HL-60/S4 (cell line): ENCODE measurements around the gene TFDP1.
"Not testable (repeated sequence)": the region's sequence is repeated elsewhere in the genome, so short reads cannot be mapped to it uniquely, and the experiment has no call there.

Source experiments
- in situ Hi-C: fragments of 300-500 bp; cut with MboI; formaldehyde crosslinking; loops from 2 replicates; pipeline ENCODE4 v1.14.3; 2022; ENCODE audit warnings: low sequenced_read_pairs

The TFDP1 gene

DNA sequence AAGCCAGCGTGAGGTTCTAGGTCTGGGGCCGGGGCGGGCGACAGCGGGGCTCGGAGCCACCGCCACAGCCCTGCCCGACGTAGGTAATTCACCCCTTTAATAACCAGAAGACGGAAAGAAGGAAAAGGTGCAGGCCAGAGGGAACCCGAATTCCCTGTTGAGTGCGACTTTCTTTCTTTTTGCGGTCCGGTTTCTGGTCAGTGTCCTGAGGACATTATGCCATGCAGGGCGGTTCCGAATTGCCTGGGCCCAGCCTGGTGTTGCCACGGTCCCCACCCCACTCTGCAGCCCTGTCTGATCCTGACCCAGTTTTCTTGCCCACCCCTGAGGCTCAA lies 18.4 kb upstream of the TFDP1 start:
- in situ Hi-C loops: no loop called here

DNA sequence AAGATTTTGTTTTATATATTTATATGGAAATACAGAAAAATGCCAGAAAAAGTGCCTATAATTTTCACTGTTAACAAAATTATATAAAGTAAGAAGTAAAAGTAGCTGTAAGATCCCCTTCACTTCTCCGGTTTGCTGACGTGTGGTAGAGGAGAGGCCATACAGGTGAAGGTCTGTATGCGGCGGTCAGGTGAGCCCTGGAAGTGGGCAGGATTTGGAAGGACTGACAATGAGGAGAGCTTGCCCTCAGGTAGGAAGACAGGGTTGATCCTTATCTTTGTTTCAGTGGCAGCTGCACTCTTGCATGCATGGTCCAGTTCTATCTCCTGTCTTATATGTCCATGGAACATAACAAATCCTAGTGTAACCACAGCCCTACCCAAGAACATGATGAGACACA lies 16.9 kb upstream of the TFDP1 start:
- in situ Hi-C loops: no loop called here

DNA sequence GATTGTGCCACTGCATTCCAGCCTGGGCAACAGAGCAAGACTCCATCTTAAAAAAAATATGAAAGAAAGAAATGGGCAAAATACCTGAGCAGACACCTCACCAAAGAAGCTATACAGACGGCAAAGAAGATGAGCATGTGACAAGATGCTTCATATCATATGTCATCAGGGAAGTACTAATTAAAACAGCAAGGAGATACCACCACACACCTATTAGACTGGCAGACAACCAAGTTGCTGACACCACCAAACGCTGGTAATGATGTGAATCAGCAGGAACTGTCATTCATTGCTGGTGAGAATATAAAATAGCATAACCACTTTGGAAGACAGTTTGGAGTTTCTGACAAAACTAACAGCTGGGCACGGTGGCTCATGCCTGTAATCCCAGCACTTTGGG lies 11.5 kb upstream of the TFDP1 start:
- in situ Hi-C loops: no loop called here

DNA sequence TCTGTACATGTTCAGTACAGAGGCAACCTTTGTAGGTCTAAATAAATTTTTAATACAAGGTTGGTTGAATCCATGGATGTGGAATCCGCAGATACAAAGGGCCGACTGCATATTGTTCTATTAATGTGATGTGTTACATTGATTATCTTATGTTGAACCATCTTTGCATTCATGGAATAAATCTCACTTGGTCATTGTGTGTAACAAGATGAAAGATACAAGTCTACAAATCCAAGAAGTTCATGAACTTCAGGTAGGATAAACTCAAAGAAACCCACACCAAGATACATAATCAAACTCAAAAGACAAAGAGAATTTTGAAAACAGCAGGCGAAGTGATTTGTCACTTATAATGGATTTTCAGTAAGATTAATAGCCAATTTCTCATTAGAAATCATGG lies 8.0 kb upstream of the TFDP1 start:
- in situ Hi-C loops: no loop called here

DNA sequence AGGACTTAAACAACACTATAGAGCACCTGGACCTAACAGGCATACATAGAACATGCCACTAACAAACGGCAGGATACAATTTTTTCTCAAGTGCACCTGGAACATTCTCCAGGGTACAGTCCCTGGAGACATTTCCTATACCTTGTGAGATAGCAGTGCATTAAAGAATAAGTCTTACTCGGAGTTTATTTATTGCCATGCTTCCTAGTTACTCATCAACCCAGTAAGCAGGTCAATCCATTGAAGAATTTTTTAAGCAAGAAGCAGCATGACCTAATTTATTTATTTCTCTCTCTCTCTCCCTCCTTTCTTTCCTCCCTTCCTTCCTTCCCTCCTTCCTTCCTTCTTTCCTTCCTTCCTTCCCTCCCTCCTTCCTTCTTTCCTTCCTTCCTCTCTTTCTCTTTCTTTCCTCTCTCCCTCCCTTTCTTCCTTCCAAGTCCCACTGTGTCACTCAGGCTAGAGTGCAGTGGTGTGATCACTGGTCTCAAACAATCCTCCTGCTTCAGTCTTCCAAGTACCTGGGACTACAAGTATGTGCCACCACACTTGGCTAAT lies 6.6 kb upstream of the TFDP1 start:
- in situ Hi-C loops: no loop called here

DNA sequence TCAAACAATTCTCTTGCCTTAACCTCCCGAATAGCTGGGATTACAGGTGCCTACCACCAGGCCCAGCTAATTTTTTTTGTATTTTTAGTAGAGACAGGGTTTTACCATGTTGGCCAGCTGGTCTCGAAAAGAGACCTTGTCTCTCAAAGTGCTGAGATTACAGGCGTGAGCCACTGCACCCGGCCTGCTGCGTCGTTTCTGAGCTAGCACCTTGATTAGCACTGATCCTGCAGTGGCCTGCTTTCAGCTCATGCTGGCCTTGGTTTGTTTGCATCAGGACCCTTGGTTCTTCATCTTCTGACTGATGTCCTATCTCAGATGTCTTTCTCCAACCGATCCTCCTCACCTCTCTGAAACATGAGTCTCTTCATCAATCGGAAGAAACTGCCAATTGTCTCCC lies 4.9 kb upstream of the TFDP1 start:
- in situ Hi-C loops: no loop called here

DNA sequence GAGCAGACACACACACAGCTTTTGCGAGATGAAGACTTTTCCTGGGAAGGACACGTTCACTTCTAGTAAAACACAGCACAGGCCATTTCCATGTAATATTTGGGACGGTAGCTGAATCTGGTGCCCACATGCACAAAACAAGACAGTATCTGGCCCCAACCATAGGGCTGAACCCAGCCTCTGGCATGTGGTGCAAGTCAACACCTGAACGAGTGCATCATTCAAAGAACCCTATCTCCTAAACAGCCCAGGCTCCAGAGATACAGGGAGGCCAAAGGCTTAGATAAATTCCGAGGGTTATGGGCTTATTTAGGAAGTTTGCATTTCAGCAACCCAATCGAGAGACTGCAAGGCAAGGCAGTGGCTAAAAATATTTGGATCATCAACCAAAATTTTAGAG lies 2.7 kb upstream of the TFDP1 start:
- in situ Hi-C loops: no loop called here

DNA sequence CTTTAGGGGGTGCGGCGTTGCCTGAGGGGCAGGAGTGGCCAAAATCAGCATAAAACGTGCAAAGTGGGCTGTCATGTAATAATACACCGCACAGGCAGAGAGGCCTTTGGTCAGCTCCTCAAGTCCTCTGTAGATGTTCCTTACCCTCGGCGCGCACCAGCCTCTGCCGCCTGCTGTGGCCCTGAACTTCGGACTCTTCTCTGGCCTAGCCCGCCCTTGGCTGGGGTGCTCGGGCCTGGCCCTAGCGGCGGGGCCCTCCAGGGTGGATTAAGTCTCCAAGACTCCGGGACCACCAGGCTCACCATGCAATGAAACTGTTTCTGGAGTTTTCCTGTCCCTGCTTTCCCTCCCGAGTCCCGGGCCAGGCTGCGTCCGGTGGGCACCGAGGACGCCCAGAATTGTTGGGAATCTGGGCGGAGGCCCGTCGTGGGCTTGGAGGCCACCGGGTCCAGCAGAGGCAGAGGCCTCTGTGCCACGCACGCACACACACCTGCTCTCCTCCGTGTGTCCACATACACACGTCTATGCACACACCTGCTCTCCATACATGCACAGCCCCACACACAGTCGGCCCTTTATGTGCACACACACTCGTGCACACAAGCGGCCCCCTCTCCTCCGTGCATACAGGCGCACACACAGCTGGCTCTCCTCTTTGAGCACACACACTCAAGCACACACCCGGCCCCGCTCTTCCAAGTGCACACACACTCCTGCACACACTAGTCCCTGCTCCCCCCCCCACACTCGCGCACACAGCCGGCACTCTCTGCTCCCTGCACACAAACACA lies 1.5 kb upstream of the TFDP1 start:
- in situ Hi-C loops: no loop called here

DNA sequence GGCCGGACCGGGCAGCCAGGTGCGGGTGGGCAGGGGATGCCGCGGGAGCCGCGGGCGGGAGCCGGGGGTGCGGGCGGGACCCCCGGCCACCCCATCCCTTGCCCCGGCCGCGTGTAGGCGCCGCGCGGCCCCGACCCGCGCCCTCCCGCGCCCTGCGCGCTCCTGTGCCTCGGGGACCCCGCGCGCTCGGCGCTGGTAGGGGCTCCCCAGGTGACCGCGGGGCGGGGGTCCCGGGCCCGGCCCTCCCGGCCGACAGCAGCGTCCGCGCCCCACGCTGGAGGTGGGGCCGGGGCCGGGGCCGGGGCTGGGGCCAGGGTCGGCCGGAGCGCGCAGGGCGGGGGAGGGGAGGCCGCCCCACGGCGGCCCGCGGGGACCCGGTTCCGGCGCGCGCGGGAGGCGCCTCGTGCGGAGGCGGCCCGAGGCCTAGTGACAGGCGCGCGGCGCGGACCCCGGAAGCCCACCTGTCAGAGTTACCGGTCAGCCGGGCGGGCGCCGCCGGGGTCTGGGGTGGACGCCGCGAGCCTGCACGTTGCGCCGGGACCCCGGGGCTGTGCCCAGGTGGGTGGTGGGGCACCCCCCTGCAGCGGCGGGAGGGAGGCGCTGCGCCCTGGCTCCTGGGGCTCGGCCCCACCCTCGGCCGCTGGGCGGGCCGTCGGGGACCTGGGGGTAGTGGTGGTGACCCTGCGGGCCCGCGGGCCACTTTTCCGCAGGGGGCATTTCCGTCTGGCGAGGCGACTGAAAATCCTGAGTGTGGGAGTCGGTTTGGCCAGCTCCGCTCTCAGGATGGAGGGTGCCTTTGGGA lies 518 bp downstream of the TFDP1 start:
- in situ Hi-C loops: no loop called here

DNA sequence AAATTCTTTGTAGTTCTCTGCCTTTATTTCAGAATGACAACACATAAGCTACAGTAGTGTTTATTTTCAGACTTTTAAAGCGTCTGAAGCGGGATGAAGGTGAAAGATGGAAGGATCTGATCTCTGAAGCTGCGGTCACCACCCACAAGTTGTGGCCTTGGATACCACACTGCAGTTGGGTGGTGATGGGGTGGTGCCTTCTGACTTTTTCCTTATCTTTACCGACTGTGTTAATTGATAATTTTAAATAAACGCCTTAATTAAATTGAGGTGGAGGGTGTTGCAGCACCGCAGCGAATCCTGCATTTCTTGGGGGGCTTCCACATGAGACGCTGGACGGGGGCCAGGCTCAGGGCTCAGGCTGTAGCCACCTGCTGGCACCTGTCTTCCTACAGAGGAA lies 1.3 kb downstream of the TFDP1 start:
- in situ Hi-C loops: no loop called here

DNA sequence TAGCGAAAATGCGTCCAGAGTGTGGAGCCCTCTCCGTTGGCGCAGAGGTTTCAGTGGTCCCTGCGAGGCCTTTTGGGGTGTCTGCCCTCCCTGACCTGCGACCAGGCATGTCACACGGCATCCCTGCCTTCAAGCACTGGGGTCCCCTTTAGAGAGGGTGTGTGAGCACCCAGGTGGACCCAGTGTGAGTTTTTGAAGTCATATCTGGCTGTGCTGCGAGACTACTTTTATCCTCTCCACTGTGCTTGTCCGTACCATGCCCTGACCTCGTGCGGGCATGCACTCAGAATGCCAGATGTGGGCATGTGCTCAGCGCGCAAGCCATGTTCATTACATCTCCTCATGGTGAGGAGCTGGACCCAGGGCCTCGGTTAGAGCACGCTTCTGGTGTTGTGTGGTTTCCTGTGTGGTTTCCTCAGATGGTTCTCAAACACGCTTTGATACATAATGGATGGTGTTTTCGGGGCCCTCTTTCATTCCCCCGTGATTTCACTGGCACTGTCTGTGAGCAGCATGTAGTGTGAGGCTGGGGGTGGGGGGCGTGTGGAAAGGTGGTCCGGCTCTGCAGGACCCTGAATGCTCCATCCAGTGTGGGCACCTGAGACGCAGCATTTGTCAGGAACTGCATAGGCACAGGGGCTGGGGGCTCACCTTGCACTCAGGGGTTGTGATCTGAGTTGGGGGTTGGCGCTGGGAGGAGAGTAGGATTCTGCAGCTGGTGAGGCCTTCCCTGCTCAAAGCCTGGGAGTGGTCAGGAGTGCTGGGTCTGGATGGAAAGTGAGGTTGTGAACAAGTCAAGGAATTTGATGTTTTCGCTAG lies 2.3 kb downstream of the TFDP1 start:
- in situ Hi-C loops: no loop called here

DNA sequence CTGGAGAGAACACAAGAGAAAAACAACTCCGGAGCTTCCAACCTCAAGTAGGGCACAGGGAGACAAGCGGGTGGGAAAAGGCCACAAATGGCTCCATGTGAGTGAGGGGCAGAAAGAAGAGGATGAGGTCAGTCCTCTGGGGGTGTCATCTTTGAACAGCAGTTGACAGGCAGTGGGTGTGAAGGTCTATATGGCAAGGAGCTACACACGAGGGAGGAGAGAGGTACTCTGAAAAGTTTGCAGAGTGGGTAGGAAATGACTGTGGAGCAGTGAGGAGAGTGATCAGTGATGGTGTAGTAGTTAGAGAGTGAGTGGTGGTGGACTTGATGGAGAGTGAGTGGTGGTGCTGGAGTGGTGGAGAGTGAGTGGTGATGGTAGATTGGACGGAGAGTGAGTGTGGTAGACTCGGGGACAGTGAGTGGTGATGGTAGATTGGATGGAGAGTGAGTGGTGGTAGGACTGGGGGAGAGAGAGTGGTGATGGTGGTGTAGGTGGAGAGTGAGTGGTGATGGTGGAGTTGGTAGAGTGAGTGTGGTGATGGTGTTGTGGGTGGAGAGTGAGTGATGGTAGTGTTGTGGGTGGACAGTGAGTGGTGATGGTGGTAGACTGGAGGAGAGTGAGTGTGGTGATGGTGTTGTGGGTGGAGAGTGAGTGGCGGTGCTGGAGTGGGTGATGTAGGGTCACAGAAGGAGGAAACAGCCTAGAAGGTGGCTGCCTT lies 4.0 kb downstream of the TFDP1 start:
- in situ Hi-C loops: no loop called here

DNA sequence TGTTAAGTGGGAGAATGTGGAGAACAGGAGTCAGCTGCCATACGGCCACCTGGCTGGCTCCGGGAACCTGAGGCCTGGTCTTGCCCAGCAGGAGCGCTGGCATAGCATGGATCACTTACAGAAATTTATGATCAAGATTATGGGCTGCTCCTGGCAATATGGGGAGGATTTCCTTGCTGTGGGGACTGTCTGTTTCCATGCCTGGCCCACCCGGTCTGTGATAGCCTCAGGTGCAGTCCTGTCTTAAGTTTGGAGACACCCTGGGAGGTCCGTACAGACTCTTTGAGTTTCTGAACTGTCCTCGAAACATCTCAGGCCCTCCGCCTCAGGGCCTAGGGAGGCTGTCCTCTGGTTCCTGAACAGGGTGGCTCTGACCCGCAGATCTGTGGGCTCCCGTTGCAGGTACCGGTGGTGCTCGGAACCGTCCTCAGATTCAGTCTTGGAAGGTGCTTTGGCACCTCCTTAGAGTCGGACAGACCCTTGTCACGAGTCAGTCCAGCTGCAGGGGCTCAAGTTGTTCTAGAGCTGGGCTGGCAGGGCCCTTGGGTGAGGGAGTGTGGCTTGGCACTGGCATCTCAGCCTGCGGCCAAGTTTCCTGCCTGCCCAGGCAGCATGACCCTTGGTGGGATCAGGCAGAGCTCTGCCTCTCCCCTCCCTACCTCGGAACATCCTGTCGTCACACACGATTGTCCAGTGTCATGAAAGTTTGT lies 4.9 kb downstream of the TFDP1 start:
- in situ Hi-C loops: no loop called here

DNA sequence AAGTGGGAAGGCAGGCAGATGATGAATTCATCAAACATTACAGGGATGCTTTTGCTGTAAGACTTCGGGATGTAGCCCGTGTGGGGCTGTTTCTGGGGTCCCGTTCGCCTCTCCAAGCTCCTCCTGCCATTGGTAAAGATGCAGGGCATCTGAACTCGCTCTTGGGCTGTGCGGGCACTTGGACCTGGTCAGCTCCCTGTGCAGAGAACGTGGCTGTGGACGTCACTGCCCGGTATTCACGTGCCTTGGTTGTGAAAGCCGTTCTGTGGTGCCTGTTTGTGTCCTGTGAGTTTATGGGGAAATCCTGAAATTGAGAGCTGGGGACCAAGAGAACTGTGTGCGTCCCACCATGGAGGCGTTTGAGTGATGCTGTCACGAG lies 5.4 kb downstream of the TFDP1 start:
- in situ Hi-C loops: no loop called here

DNA sequence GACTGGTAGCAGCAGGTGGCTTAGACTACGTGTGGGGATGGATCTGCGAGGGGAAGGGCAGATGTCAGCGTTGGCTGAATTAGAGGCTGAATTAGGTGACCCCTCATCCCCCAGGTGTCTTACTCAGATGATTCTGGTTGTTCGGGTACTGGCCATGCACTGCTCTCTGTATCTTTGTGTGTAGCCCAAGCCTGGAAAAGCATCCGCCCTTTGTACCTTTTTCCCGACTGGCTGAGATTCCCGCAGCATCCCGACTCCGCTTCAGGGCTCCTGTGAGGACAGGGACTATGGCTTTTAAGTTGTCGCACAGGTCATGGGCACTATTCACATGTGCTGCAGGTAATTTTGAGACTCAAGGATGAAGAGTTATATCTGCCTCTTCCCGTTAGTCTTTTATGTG lies 7.2 kb downstream of the TFDP1 start:
- in situ Hi-C loops: no loop called here

DNA sequence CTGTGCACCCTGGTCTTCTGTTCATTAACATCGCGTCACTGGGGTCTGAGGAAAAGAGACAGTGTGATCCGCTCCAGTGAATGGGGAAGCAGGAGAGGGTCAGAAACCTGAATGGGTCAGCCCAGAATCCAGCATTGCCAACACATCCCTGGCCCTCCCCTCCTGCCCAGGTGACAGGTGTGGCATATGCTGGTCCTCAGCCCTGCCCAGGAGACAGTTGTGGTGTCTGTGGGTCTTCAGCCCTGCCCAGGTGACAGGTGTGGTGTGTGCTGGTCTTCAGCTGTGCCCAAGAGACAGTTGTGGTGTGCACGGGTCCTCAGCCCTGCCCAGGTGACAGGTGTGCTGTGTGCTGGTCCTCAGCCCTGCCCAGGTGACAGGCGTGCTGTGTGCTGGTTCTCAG lies 8.0 kb downstream of the TFDP1 start:
- in situ Hi-C loops: no loop called here

DNA sequence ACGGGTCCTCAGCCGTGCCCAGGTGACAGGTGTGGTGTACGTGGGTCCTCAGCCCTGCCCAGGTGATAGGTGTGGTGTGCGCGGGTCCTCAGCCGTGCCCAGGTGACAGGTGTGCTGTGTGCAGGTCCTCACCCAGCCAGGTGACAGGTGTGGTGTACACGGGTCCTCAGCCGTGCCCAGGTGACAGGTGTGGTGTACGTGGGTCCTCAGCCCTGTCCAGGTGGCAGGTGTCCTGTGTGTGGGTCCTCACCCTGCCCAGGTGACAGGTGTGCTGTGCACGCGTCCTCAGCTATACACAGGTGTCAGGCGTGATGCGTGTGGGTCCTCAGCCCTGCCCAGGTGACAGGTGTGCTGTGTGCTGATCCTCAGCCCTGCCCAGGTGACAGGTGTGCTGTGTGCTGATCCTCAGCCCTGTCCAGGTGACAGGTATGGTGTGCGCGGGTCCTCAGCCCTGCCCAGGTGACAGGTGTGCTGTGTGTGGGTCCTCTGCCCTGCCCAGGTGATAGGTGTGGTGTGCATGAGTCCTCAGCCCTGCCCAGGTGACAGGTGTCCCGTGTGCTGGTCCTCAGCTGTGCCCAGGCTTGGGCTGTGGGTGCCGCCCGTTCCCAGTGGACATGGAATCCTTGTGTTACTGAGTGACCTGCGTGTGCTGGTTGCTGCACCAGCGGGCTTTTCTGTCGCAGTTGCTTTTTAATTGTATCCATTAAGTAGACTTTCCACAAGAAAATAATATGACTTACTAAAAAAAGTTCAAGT lies 9.7 kb downstream of the TFDP1 start:
- in situ Hi-C loops: not testable (repeated sequence)

DNA sequence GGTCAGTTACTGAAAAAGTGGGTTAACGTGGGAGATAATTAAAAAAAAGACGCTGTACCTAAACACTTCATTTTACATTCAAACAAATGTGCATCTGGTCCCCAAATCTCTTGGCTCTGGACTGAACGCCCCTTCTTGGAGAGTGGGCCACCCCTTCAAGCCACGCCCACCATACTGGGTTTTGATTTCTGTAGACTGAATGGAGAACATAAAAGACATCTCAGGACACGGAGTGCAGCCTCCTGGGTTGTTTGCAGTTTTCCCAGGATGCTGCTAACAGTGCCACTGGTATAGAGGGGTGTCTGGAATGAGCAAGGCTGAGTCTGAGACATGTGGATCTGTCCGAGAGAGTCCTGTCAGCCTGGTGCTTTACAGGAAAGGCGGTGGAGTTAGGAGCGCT lies 10.6 kb downstream of the TFDP1 start:
- in situ Hi-C loops: no loop called here
